HEK293 (cell line): ENCODE measurements around the gene EVC2.

ENCODE experiments used
- CTCF ChIA-PET: fragments of 350-600 bp; formaldehyde crosslinking; extraction: SDS; loops from one replicate; lab custom pipeline; 2021; ENCODE audit warnings: antibody characterized with exemption; lab: Yijun Ruan, JAX
- POLR2A ChIA-PET: fragments of 300-600 bp; formaldehyde crosslinking; extraction: SDS; loops from one replicate; lab custom pipeline; 2020; ENCODE audit warnings: antibody characterized with exemption, inconsistent platforms; lab: Yijun Ruan, JAX
- H3K27ac ChIP-seq: fragments of 200-500 bp; sonication (Bioruptor generic); 2 replicates; pipeline ENCODE4 v1.5.1; 2014; ENCODE audit warnings: low read depth, low read length, control low read depth, inconsistent platforms; ENCODE audit errors: extremely low read depth
- H3K36me3 ChIP-seq, 2 experiments: fragments of 200-500 bp in 1 of 2; sonication (Bioruptor generic) in 1 of 2; 1 replicate in 1 of 2; 2 replicates in 1 of 2; pipeline ENCODE4 v1.5.1; 2014 to 2017; ENCODE audit warnings: inconsistent platforms in 2 of 2, low read length in 2 of 2; ENCODE audit not compliant: control insufficient read depth in 2 of 2, insufficient read depth in 1 of 2
- H3K4me1 ChIP-seq: fragments of 200-500 bp; sonication (Bioruptor generic); 2 replicates; pipeline ENCODE4 v1.5.1; 2014; ENCODE audit warnings: mild to moderate bottlenecking, low read length, inconsistent platforms; ENCODE audit not compliant: control insufficient read depth, insufficient read depth
- H3K4me3 ChIP-seq: 2 replicates; pipeline ENCODE4 v1.5.1; 2011; ENCODE audit warnings: low read depth, mild to moderate bottlenecking, control low read depth, low read length, moderate library complexity
- H3K9me3 ChIP-seq: fragments of 200-500 bp; sonication (Bioruptor generic); 2 replicates; pipeline ENCODE4 v1.5.1; 2014; ENCODE audit warnings: low read depth, low read length, inconsistent platforms; ENCODE audit not compliant: control insufficient read depth, insufficient read depth
- MZF1 ChIP-seq: fragments of 450-650 bp; formaldehyde crosslinking; IDR thresholded peaks from 2 replicates; pipeline ENCODE4 v1.5.1; 2017; ENCODE audit warnings: missing biosample characterization, missing genetic modification characterization, borderline replicate concordance
- RBAK ChIP-seq: fragments of 450-650 bp; formaldehyde crosslinking; IDR thresholded peaks from 2 replicates; pipeline ENCODE4 v1.5.1; 2016; ENCODE audit warnings: missing biosample characterization, missing genetic modification characterization
- SCRT1 ChIP-seq: fragments of 450-650 bp; formaldehyde crosslinking; IDR thresholded peaks from 2 replicates; pipeline ENCODE4 v1.5.1; 2016; ENCODE audit warnings: missing biosample characterization, missing genetic modification characterization, borderline replicate concordance
- TRIM28 ChIP-seq: IDR thresholded peaks from 2 replicates; pipeline ENCODE4 v1.6.1; 2011; ENCODE audit warnings: low read length, control low read depth, borderline replicate concordance
- ZNF114 ChIP-seq: fragments of 450-650 bp; formaldehyde crosslinking; IDR thresholded peaks from 2 replicates; pipeline ENCODE4 v1.5.0; 2017; ENCODE audit warnings: missing biosample characterization, missing genetic modification characterization
- ZNF121 ChIP-seq: fragments of 450-650 bp; formaldehyde crosslinking; IDR thresholded peaks from 2 replicates; pipeline ENCODE4 v1.5.1; 2016; ENCODE audit warnings: missing biosample characterization, missing genetic modification characterization
- ZNF146 ChIP-seq: fragments of 450-650 bp; formaldehyde crosslinking; IDR thresholded peaks from 2 replicates; pipeline ENCODE4 v1.5.1; 2016; ENCODE audit warnings: missing biosample characterization, missing genetic modification characterization
- ZNF239 ChIP-seq: fragments of 450-650 bp; formaldehyde crosslinking; IDR thresholded peaks from 2 replicates; pipeline ENCODE4 v1.5.1; 2016; ENCODE audit warnings: missing biosample characterization, missing genetic modification characterization
- ZSCAN23 ChIP-seq: fragments of 450-650 bp; formaldehyde crosslinking; IDR thresholded peaks from 2 replicates; pipeline ENCODE4 v1.5.1; 2016; ENCODE audit warnings: missing biosample characterization, missing genetic modification characterization
- TF ChIP-seq, protein P1 (sequence below): fragments of 450-650 bp; formaldehyde crosslinking; IDR thresholded peaks from 2 replicates; pipeline ENCODE4 v1.5.1; 2016; ENCODE audit warnings: missing biosample characterization, missing genetic modification characterization
- TF ChIP-seq, protein P2 (sequence below): fragments of 450-650 bp; formaldehyde crosslinking; conservative IDR thresholded peaks from 2 replicates; pipeline ENCODE4 v1.5.1; 2016; ENCODE audit warnings: low read depth, missing biosample characterization, missing genetic modification characterization
- TF ChIP-seq, protein P3 (sequence below): fragments of 450-650 bp; formaldehyde crosslinking; IDR thresholded peaks from 2 replicates; pipeline ENCODE4 v1.5.1; 2017; ENCODE audit warnings: missing biosample characterization, missing genetic modification characterization
- TF ChIP-seq, protein P4 (sequence below): fragments of 450-650 bp; formaldehyde crosslinking; IDR thresholded peaks from 2 replicates; pipeline ENCODE4 v1.5.1; 2017; ENCODE audit warnings: missing biosample characterization, mild to moderate bottlenecking, missing genetic modification characterization, moderate library complexity
- TF ChIP-seq, protein P5 (sequence below): fragments of 450-650 bp; formaldehyde crosslinking; IDR thresholded peaks from 2 replicates; pipeline ENCODE4 v1.5.1; 2016; ENCODE audit warnings: missing biosample characterization, missing genetic modification characterization

EVC2 gene

DNA sequence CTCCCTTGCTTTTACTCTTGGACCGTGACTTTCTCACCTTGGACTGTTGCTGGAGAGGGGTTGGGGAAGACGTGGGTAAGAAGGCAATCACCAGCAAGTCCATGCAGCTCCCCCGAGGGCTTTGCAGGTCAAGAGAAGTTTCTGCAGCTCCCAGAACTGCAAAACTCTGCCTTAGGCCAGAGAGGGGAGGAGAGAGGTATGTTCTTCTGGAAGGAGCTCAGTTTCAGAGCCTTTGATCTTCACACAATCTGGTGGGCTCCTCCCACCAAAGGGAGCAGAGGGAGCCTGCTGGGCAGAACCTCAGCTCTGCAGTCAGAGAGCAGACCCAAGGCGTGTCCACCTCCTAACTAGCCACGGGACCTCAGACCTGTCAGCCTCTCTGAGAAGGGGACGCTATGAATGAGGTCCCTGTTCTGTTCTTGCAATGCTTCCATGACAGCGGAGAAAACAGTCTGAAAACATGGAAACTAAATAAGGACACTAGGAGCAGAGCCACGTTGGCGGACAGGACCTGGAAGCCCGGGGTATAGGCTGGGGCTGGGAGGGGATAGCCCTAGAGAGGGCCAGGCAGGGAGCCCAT, 92.8 kb downstream of the EVC2 start:
- ChIA-PET POLR2A (no interaction called here), CTCF (no interaction called here)
- H3K36me3 ChIP-seq, result no peaks in the 10 kb centered on the region

DNA sequence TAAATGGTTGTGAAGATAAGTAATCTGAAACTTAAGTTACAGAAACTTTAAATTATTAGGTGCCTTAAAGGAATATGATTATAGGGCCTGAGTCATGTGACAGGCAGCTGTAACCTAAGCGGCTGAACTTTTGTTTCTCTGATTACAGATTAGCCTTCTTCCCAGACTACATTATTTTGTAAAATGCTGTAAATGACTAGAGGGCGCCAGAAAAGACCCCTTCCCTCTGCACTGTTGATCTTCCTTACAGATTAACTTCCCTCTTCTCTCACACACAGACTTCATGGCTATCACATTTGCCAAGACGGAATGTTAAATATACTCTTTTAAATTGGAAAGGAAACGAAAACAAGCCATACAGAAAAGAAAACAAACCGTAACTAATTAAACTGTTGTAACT, 96.6 kb downstream of the EVC2 start:
- no peak overlapping the region for H3K4me3 ChIP-seq
- H3K27ac ChIP-seq, result no peak overlapping the region
- no peaks in the 10 kb centered on the region for H3K36me3 ChIP-seq
- POLR2A ChIA-PET, result no interaction called here
- H3K9me3 ChIP-seq, result no peaks in the 10 kb centered on the region
- peaks cover 4% of the 10 kb centered on the region; the same call in 1 of the 2 replicates for H3K4me1 ChIP-seq
- CTCF ChIA-PET, result no interaction called here
- TF ChIP-seq, protein P1, sequence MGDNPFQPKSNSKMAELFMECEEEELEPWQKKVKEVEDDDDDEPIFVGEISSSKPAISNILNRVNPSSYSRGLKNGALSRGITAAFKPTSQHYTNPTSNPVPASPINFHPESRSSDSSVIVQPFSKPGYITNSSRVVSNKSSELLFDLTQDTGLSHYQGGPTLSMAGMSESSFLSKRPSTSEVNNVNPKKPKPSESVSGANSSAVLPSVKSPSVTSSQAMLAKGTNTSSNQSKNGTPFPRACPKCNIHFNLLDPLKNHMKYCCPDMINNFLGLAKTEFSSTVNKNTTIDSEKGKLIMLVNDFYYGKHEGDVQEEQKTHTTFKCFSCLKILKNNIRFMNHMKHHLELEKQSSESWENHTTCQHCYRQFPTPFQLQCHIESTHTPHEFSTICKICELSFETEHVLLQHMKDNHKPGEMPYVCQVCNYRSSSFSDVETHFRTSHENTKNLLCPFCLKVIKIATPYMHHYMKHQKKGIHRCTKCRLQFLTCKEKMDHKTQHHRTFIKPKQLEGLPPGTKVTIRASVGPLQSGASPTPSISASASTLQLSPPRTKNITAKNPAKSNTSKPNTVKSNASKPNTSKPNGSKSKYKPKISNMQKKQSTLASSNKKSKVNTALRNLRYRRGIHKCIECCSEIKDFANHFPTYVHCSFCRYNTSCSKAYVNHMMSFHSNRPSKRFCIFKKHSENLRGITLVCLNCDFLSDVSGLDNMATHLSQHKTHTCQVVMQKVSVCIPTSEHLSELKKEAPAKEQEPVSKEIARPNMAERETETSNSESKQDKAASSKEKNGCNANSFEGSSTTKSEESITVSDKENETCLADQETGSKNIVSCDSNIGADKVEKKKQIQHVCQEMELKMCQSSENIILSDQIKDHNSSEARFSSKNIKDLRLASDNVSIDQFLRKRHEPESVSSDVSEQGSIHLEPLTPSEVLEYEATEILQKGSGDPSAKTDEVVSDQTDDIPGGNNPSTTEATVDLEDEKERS, result no peak
- TF ChIP-seq TRIM28, result peak; percentile 68; the same call in 1 of the 2 replicates

More for the DNA sequence above, 92.8 kb downstream of the EVC2 start:
- Histone ChIP-seq H3K4me3 (no peak overlapping the region), H3K9me3 (no peaks in the 10 kb centered on the region), H3K27ac (no peak overlapping the region), H3K4me1 (peaks cover 4% of the 10 kb centered on the region; the same call in 1 of the 2 replicates)
- TF ChIP-seq ZNF121 (tag by site-specific recombination) (no peak), ZNF114 (no peak), MZF1 (tag by site-specific recombination) (no peak), ZNF146 (tag by site-specific recombination) (no peak), SCRT1 (tag by site-specific recombination) (no peak), RBAK (no peak), ZSCAN23 (tag by site-specific recombination) (no peak), ZNF239 (tag by site-specific recombination) (no peak), TRIM28 (no peak)
- TF ChIP-seq, protein P2, sequence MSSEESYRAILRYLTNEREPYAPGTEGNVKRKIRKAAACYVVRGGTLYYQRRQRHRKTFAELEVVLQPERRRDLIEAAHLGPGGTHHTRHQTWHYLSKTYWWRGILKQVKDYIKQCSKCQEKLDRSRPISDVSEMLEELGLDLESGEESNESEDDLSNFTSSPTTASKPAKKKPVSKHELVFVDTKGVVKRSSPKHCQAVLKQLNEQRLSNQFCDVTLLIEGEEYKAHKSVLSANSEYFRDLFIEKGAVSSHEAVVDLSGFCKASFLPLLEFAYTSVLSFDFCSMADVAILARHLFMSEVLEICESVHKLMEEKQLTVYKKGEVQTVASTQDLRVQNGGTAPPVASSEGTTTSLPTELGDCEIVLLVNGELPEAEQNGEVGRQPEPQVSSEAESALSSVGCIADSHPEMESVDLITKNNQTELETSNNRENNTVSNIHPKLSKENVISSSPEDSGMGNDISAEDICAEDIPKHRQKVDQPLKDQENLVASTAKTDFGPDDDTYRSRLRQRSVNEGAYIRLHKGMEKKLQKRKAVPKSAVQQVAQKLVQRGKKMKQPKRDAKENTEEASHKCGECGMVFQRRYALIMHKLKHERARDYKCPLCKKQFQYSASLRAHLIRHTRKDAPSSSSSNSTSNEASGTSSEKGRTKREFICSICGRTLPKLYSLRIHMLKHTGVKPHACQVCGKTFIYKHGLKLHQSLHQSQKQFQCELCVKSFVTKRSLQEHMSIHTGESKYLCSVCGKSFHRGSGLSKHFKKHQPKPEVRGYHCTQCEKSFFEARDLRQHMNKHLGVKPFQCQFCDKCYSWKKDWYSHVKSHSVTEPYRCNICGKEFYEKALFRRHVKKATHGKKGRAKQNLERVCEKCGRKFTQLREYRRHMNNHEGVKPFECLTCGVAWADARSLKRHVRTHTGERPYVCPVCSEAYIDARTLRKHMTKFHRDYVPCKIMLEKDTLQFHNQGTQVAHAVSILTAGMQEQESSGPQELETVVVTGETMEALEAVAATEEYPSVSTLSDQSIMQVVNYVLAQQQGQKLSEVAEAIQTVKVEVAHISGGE (tag by site-specific recombination), result no peak
- TF ChIP-seq, protein P3, sequence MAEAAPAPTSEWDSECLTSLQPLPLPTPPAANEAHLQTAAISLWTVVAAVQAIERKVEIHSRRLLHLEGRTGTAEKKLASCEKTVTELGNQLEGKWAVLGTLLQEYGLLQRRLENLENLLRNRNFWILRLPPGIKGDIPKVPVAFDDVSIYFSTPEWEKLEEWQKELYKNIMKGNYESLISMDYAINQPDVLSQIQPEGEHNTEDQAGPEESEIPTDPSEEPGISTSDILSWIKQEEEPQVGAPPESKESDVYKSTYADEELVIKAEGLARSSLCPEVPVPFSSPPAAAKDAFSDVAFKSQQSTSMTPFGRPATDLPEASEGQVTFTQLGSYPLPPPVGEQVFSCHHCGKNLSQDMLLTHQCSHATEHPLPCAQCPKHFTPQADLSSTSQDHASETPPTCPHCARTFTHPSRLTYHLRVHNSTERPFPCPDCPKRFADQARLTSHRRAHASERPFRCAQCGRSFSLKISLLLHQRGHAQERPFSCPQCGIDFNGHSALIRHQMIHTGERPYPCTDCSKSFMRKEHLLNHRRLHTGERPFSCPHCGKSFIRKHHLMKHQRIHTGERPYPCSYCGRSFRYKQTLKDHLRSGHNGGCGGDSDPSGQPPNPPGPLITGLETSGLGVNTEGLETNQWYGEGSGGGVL (tag by site-specific recombination), result no peak
- TF ChIP-seq, protein P4, sequence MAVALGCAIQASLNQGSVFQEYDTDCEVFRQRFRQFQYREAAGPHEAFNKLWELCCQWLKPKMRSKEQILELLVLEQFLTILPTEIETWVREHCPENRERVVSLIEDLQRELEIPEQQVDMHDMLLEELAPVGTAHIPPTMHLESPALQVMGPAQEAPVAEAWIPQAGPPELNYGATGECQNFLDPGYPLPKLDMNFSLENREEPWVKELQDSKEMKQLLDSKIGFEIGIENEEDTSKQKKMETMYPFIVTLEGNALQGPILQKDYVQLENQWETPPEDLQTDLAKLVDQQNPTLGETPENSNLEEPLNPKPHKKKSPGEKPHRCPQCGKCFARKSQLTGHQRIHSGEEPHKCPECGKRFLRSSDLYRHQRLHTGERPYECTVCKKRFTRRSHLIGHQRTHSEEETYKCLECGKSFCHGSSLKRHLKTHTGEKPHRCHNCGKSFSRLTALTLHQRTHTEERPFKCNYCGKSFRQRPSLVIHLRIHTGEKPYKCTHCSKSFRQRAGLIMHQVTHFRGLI, result no peak
- TF ChIP-seq, protein P5, sequence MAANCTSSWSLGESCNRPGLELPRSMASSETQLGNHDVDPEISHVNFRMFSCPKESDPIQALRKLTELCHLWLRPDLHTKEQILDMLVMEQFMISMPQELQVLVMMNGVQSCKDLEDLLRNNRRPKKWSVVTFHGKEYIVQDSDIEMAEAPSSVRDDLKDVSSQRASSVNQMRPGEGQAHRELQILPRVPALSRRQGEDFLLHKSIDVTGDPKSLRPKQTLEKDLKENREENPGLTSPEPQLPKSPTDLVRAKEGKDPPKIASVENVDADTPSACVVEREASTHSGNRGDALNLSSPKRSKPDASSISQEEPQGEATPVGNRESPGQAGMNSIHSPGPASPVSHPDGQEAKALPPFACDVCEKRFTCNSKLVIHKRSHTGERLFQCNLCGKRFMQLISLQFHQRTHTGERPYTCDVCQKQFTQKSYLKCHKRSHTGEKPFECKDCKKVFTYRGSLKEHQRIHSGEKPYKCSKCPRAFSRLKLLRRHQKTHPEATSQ (tag by site-specific recombination), result no peak
